ENCODE data around the gene ETV6.

Gene ETV6

GRCh38 chr12:11922361-11922760 is 272.9 kb downstream of the ETV6 start:
- DNase-seq (ENCODE audit: low spot score), result no peak

- DNase-seq (ENCODE audit: low spot score), result no peak
Measured at GRCh38 chr12:11923067-11923466, 273.6 kb downstream of the ETV6 start.

GRCh38 chr12:11927286-11927935 is 277.9 kb downstream of the ETV6 start:
- no peak for DNase-seq (ENCODE audit: low spot score)

- no peak for DNase-seq (ENCODE audit: low spot score)
Measured at GRCh38 chr12:11929714-11930113, 280.2 kb downstream of the ETV6 start.

- DNase-seq (ENCODE audit: low spot score), result no peak
Measured at GRCh38 chr12:11939223-11939622, 289.7 kb downstream of the ETV6 start.

- DNase-seq (ENCODE audit: low spot score), result no peak
Measured at GRCh38 chr12:11941606-11942337, 292.3 kb downstream of the ETV6 start.

GRCh38 chr12:11943919-11944700 is 294.6 kb downstream of the ETV6 start:
- DNase-seq (ENCODE audit: low spot score), result no peak
